Activated CD4-positive, alpha-beta T cell treated with anti-CD3 and anti-CD28 coated beads, Interleukin-2, amount 10 ng/mL, durations not matched to agents 7 days and 5 days (primary cell): ENCODE data around the gene TXNRD2. TPM values are rescaled to one million over a fixed set of nuclear protein-coding genes. Genes with fewer than 3 reads are reported as not detected.
A peak's percentile ranks its signal among the peaks of the same experiment; 100 is the strongest.
"Not testable (repeated sequence)": the region's sequence is repeated elsewhere in the genome, so short reads cannot be mapped to it uniquely, and the experiment has no call there.

Experiments
- CTCF ChIA-PET: fragments of 350-600 bp; sonication (Branson Sonifier 250); formaldehyde crosslinking; loops from one replicate; lab custom pipeline; 2021; ENCODE audit warnings: antibody characterized with exemption; lab: Charles Lee
- POLR2A ChIA-PET: fragments of 350-600 bp; sonication (Branson Sonifier 250); formaldehyde crosslinking; loops from one replicate; lab custom pipeline; 2021; ENCODE audit warnings: antibody characterized with exemption; lab: Charles Lee
- DNase-seq: peaks from one replicate; pipeline ENCODE4 v3.0.0-alpha.2; 2020
- H3K27ac Mint-ChIP-seq: one replicate; pipeline ENCODE4 v1.8.0; 2021; ENCODE audit warnings: mild to moderate bottlenecking, moderate library complexity, mixed read lengths
- H3K27me3 Mint-ChIP-seq: one replicate; pipeline ENCODE4 v1.8.0; 2021; ENCODE audit warnings: mixed read lengths
- H3K36me3 Mint-ChIP-seq: one replicate; pipeline ENCODE4 v1.8.0; 2021; ENCODE audit warnings: low read depth, mixed read lengths
- H3K4me1 Mint-ChIP-seq: one replicate; pipeline ENCODE4 v1.8.0; 2021; ENCODE audit warnings: mixed read lengths
- H3K4me3 Mint-ChIP-seq: one replicate; pipeline ENCODE4 v1.8.0; 2021; ENCODE audit warnings: mild to moderate bottlenecking, moderate library complexity, mixed read lengths
- H3K9me3 Mint-ChIP-seq: one replicate; pipeline ENCODE4 v1.8.0; 2021; ENCODE audit warnings: mixed read lengths
- total RNA-seq, 2 experiments: library from RNA; stranded (reverse); gene quantifications; one replicate each; pipeline ENCODE4 v1.2.3, GENCODE V29; 2021

TXNRD2 gene
- total RNA-seq, 2 experiments from 2014 or later, result 19.3 to 21.9 TPM

DNA sequence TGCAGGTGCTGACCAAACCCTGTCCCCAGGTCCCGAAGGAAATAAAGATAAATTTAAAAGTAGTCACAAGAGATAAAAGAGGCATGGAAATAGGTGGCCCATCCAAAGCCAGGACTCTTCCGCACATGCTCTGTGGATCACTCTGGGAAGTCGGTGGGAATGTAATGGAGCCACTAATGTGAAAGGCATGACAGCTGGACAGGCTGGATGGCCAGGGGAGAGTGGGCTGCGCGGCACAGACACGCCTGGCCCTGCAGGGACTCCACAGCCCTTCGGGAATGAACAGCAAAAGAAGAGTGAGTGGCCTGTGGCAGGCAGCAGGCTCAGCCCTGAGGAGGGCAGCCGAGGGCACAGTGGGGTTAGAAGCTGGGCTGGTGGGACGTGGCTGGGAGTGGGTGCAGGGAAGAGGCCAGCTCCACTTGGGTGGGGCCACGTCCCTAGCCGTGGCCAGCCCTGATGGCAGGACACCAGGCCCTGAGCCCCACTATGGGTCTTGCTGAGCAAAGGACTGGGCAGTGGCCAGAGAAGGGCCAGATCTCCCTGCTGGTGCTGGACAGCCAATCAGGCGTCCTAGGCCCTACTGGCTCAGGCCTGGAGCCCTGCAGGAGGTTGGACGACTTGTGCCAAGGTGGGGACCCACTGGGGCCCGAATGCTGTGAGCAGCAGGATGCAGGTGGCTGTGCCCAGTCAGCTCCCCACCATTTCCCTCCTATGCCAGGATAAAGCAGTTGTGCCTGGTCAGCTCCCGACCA is 55.6 kb downstream of the TXNRD2 start:
- Mint-ChIP-seq H3K27me3 (no peaks in the 10 kb centered on the region), H3K4me1 (peaks cover 34% of the 10 kb centered on the region), H3K27ac (peak overlapping the region; percentile 80), H3K9me3 (no peaks in the 10 kb centered on the region), H3K36me3 (peaks cover 3% of the 10 kb centered on the region), H3K4me3 (no peak overlapping the region)
- CTCF ChIA-PET, result interaction anchor here (1.1 to 1.4 kb wide), 3 partner anchors 11 to 156 kb away, joined by 3 to 5 read pairs (median 4); no protein-coding TSS in a partner anchor
- POLR2A ChIA-PET, result no interaction called here
- DNase-seq, result no peak

DNA sequence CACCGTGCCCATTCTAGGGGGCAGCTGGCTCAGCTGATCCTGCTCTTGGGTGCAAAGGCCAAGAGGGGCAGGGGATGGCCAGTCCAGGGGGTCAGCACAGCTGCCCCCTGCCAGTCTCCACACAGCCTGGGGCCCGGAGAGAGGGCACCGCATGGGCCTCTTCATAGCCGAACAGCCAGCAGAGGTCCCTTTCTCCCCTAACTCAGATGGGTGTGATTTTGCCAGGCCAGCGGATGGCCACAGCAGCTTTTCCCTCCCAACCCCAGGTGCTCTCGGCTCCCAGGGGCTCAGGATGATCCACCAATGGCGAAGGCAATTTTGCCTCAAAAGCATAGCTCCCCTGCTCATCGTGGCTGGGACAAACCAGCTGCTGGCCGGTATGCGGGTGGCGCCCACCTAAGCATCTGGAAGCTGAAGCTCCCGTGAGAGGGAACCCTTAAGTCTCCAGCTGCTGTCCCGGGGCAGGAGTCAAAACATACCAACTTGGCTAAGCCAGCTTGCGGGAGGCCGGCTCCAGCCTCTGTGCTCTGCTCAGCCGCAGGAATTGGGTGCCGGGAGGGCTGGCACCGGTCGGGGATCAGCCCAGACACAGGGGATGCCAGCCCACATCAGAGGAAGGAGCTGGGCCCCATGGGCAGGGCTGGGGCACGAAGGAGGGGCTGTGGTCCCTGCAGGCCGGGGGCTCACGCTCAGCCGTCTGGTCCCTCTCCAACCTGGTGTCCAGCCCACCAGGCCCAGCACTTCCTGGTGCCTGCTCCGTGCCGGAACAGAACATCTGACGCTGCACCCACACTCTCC is 56.5 kb downstream of the TXNRD2 start:
- H3K36me3 Mint-ChIP-seq, result peaks cover 3% of the 10 kb centered on the region
- ChIA-PET CTCF (interaction anchor here (1.2 kb wide), 1 partner anchor 11 kb away, joined by 3 read pairs; no protein-coding TSS in a partner anchor), POLR2A (no interaction called here)
- H3K4me3 Mint-ChIP-seq, result no peak overlapping the region
- no peak for DNase-seq
- peaks cover 26% of the 10 kb centered on the region for H3K4me1 Mint-ChIP-seq
- peak overlapping the region; percentile 80 for H3K27ac Mint-ChIP-seq
- no peaks in the 10 kb centered on the region for H3K9me3 Mint-ChIP-seq
- no peaks in the 10 kb centered on the region for H3K27me3 Mint-ChIP-seq

DNA sequence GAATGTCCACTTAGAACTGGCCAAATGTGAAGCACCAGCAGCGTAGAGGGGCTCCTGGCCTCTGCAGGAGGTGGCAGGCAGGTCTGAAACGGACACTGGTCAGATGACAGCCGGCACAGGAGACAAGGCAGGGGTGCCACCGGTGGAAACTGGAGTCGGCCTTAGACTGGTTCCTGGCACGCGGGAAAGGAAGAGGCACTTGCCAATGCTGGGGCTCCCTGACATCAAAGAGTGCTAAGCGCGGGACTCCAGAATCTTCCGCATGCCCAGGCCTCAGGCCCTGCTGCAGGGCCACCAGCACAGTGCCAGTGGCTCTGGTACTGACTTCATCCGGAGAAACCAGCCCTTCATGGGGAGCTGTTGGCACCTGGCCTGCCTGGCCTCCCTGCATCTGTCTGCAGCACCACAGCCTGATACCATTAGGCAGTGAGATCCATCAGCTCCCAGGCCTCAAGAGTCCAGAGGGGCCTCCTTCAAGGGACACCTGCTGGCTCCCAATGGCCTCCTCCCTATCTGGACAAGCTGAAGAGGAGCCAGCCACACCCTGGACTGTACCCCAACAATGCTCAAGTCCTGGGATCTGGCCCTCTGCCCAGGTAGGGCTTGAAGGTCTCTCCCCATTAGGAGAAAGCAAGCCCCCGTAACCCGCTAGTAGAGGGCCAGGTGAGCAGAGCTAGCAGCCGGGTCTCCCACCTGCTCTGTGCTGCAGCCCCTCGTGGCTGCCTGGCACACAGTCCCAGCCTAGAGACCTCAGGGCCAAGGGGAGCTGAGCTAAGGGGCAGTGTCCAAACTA is 57.3 kb downstream of the TXNRD2 start:
- H3K4me3 Mint-ChIP-seq, result no peak overlapping the region
- no peaks in the 10 kb centered on the region for H3K27me3 Mint-ChIP-seq
- no peak for DNase-seq
- H3K36me3 Mint-ChIP-seq, result peaks cover 3% of the 10 kb centered on the region
- H3K27ac Mint-ChIP-seq, result no peak overlapping the region
- POLR2A ChIA-PET, result no interaction called here
- H3K4me1 Mint-ChIP-seq, result peaks cover 21% of the 10 kb centered on the region
- no peaks in the 10 kb centered on the region for H3K9me3 Mint-ChIP-seq
- CTCF ChIA-PET, result interaction anchor here (0.5 to 1.2 kb wide), 3 partner anchors 10 to 786 kb away, joined by 3 read pairs; no protein-coding TSS in a partner anchor

DNA sequence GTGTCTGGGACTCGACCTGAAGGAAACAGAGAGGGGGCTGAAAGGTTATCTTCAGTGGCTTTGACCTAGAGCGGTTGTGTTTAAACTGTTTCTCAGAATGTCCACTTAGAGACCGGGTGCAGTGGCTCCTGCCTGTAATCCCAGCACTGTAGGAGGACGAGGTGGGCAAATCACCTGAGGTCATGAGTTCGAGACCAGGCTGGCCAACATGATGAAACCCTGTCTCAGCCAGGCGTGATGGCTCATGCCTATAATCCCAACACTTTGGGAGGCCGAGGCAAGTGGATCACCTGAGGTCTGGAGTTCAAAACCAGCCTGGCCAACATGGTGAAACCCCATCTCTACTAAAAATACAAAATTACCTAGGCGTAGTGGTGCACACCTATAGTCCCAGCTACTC is 58.2 kb downstream of the TXNRD2 start:
- DNase-seq, H3K36me3 Mint-ChIP-seq, POLR2A ChIA-PET: not testable (repeated sequence)

DNA sequence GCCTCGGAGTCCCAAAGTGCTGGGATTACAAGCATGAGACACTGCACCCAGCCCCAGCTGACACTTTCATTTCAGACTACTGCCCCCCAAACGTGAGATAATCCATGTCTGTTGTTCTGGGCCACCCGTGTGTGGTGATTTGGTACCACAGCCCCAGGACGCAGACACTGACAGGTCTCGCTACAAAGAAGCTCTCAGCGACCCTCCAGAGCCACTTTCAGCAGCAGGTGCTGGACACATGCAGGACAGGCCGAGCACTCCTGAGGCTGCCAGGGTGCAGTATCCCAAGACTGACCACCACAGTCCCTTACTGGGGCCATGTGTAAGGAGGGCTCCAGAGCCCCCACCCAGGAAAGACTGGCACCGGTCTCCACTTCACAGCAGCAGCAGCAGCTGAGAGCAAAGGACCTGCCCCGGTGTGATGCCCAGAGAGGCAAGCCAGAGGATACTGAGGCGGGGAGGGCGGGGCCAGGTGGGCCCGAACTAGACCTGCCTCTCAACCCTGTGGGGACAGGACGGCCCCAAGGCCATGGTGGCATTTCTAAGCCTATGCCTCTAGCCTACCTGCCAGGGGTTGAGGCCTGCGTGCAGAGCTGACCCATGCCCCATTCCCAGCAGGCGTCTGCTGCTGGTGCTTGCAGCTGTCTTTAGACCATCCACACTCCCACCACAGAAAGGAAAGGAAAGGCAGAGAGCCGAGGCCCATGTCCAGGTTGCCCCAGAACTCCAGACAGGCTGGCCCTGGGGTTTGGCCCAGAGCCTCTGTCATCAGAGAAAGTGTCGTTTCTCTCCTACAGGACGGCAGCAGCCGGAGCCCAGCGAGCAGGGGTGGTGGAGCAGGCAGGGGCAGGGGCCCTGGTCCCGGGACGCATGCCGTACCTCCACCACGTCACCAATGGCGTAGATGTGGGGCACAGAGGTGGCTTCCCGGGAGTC is 58.9 kb downstream of the TXNRD2 start:
- no peak overlapping the region for H3K4me3 Mint-ChIP-seq
- H3K9me3 Mint-ChIP-seq, result no peaks in the 10 kb centered on the region
- POLR2A ChIA-PET, result no interaction called here
- no peak overlapping the region for H3K27ac Mint-ChIP-seq
- CTCF ChIA-PET, result no interaction called here
- H3K27me3 Mint-ChIP-seq, result no peaks in the 10 kb centered on the region
- H3K4me1 Mint-ChIP-seq, result peaks cover 21% of the 10 kb centered on the region
- no peak for DNase-seq
- peaks cover 3% of the 10 kb centered on the region for H3K36me3 Mint-ChIP-seq

More for the DNA sequence above, 58.2 kb downstream of the TXNRD2 start:
- H3K4me1 Mint-ChIP-seq, result peaks cover 21% of the 10 kb centered on the region
- H3K4me3 Mint-ChIP-seq, H3K27me3 Mint-ChIP-seq, H3K27ac Mint-ChIP-seq, H3K9me3 Mint-ChIP-seq: not testable (repeated sequence)
- CTCF ChIA-PET, result interaction anchor here (0.8 kb wide), 1 partner anchor 9 kb away, joined by 3 read pairs; no protein-coding TSS in a partner anchor

DNA sequence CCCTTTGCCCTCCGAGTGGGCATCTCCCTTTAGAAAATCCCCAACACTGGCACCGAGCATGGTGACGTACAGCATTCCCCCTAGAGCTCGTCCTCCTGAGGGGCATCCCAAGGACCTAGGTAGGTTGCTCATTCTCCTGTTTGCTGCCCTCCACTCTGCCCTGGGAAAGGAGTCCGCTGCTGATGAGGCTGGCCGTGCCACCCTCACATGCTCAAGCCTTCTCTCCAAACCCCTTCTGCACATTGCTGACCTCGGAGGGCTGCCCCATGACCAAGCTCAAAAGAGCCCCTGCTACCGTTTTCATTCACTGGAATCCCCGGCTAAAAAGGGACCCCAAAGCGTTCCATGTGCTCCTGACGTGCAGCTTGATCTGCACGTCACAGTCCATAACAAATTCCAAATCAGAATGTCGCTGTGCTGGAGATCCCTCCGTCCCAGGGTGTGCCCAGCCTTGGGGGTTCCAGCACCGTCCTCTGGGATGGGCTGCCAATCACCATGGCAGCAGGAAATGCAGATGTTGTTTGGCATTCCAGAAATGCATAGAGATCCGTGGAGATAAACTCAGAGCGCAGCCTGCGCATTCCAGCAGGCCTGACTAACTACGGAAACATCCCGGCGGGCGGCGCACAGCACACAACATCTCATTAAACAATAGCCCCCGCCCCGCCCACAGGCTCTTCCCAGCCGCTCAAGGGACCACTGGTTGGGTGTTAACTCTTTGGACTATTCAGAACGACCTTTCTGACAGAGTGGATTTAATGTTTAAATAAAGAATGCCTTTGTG is 60.6 kb downstream of the TXNRD2 start:
- Mint-ChIP-seq H3K27me3 (no peaks in the 10 kb centered on the region), H3K36me3 (peaks cover 3% of the 10 kb centered on the region)
- POLR2A ChIA-PET, result no interaction called here

DNA sequence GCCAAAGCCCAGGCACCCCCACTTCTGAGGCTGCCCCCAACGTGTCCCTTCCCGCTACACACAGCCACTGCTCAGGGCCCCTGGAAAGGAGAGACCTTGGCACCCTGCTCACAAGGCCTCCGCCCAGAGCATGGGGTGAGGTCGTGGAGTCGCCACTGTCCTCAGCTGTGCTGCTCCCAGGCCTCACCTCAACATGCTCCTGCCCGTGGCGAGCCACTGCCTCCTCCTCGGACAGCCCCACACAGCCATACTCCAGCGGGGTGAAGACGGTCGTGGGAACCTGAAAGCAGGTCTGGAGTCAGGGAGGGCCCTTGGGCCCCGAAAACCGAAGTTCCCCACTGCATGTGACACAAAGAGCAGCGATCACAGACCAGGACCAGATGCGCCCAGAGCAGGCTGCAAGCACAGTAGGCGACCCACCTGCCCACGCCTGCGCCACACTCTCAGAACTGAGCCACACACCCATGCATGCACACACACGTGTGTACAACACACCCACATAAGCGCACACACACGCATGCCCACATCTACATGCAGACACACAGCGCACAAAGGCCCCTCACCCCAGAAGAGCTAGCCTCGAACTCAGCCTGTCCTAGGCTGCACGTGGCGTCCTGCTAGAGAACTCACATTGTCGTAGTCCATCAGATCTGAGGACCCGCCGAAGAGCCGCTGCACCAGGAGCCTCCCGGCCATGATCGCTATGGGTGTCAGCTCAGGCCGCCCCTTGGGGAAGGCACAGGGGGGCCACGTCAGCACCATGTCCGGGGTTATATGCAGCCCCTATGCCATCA is 61.4 kb downstream of the TXNRD2 start:
- CTCF ChIA-PET, result interaction anchor here (0.8 to 1.4 kb wide), 2 partner anchors 12 kb away, joined by 3 read pairs; no protein-coding TSS in a partner anchor
- Mint-ChIP-seq H3K4me3 (no peak overlapping the region), H3K27ac (no peak overlapping the region), H3K27me3 (no peaks in the 10 kb centered on the region), H3K4me1 (peaks cover 3% of the 10 kb centered on the region), H3K9me3 (no peaks in the 10 kb centered on the region), H3K36me3 (no peaks in the 10 kb centered on the region)
- no peak for DNase-seq
- POLR2A ChIA-PET, result interaction anchor here (0.6 kb wide), 1 partner anchor 31 kb away, joined by 3 read pairs; no protein-coding TSS in a partner anchor

More for the DNA sequence above, 60.6 kb downstream of the TXNRD2 start:
- peaks cover 8% of the 10 kb centered on the region for H3K4me1 Mint-ChIP-seq
- H3K27ac Mint-ChIP-seq, result no peak overlapping the region
- no peaks in the 10 kb centered on the region for H3K9me3 Mint-ChIP-seq
- CTCF ChIA-PET, result interaction anchor here (0.8 to 1.4 kb wide), 2 partner anchors 11 to 12 kb away, joined by 3 read pairs; no protein-coding TSS in a partner anchor
- H3K4me3 Mint-ChIP-seq, result no peak overlapping the region
- no peak for DNase-seq

DNA sequence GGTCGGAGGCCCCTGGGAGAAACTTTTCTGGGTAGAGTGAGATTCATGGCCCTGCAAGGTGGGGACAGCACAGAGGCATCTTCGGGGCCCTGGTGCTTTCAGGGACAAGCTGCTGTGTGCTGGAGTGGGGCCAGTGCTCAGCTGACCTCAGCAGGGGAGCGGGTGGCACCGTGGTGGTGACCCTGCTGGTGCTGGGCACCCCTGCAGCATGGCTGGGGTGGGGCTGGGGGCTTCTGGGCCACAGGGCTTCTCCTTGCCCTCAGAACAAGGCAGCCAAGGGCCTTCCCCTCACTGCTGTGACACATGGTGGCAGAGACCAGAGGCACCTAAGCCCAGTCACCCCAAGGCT is 62.0 kb downstream of the TXNRD2 start:
- no peak for DNase-seq

DNA sequence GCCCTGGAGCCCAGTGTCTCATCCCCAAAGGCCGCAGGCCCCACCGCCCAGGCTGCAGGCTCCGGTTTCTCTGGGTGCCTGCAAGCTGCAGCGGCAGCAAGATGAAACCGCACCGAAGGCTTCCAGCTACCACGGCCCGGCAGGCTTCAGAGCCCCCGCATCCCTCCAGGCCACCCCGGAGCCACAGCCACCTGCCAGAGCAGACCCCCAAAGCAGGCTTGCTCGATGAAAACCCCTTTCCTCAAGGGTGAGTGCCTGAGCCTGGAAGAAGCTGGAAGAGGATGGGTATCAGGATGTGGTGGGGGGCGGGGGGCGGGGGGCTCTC is 62.4 kb downstream of the TXNRD2 start:
- peaks cover 10% of the 10 kb centered on the region for H3K4me1 Mint-ChIP-seq
- H3K27ac Mint-ChIP-seq, result no peak overlapping the region
- DNase-seq, result no peak
- H3K27me3 Mint-ChIP-seq, result no peaks in the 10 kb centered on the region
- no peaks in the 10 kb centered on the region for H3K36me3 Mint-ChIP-seq
- ChIA-PET POLR2A (interaction anchor here (0.5 kb wide), 1 partner anchor 1728 kb away, joined by 5 read pairs; no protein-coding TSS in a partner anchor), CTCF (no interaction called here)
- no peaks in the 10 kb centered on the region for H3K9me3 Mint-ChIP-seq
- H3K4me3 Mint-ChIP-seq, result no peak overlapping the region

More for the DNA sequence above, 62.0 kb downstream of the TXNRD2 start:
- H3K4me3 Mint-ChIP-seq, result no peak overlapping the region
- no peak overlapping the region for H3K27ac Mint-ChIP-seq
- H3K4me1 Mint-ChIP-seq, result peaks cover 6% of the 10 kb centered on the region
- ChIA-PET POLR2A (interaction anchor here (0.5 kb wide), 1 partner anchor 1728 kb away, joined by 5 read pairs; no protein-coding TSS in a partner anchor), CTCF (interaction anchor here (1.4 kb wide), 1 partner anchor 12 kb away, joined by 3 read pairs; no protein-coding TSS in a partner anchor)
- H3K9me3 Mint-ChIP-seq, result no peaks in the 10 kb centered on the region
- no peaks in the 10 kb centered on the region for H3K36me3 Mint-ChIP-seq
- no peaks in the 10 kb centered on the region for H3K27me3 Mint-ChIP-seq

DNA sequence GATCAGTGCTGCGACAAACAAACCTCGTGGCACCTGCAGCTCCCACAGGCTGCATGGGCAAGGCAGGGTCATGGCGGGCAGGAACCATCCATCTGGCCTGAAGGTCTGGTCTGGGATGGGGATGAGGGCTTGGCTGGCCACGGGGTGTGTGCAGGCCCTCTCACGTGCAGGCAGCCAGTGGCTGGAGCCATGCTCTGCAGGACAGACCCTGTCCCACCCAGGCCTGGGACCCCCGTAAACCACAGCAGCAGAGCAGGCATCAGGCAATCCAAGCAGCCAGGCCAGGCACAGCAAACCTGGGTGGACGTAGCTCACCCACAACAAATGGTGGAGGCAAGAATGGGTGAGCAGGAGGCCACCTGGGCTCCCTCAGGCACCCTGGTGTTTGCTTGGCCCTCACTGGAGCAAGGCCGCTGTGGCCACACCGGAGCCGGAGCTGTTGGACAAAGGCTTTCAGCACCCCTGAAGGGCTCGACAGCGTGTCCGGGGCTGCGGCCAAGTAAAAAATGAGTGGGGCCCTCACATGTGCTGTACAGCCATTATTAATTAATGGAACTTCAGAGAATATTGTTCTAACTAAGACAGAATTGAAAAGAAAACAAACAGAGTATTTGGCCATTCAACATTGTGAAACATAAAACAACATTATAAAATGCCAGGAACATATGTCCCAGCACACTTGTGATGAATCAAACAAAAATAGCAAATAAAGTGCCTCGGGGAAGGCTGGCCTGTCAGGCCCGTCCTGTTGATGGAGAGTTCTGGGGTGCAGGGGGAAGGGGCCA is 63.0 kb downstream of the TXNRD2 start:
- DNase-seq, result no peak
- H3K27ac Mint-ChIP-seq, result no peak overlapping the region
- H3K9me3 Mint-ChIP-seq, result no peaks in the 10 kb centered on the region
- H3K36me3 Mint-ChIP-seq, result no peaks in the 10 kb centered on the region
- ChIA-PET POLR2A (no interaction called here), CTCF (interaction anchor here (1.0 kb wide), 1 partner anchor 12 kb away, joined by 4 read pairs; no protein-coding TSS in a partner anchor)
- peaks cover 13% of the 10 kb centered on the region for H3K4me1 Mint-ChIP-seq
- no peaks in the 10 kb centered on the region for H3K27me3 Mint-ChIP-seq
- no peak overlapping the region for H3K4me3 Mint-ChIP-seq
